ENCODE data around the gene H19.

H19 gene

DNA sequence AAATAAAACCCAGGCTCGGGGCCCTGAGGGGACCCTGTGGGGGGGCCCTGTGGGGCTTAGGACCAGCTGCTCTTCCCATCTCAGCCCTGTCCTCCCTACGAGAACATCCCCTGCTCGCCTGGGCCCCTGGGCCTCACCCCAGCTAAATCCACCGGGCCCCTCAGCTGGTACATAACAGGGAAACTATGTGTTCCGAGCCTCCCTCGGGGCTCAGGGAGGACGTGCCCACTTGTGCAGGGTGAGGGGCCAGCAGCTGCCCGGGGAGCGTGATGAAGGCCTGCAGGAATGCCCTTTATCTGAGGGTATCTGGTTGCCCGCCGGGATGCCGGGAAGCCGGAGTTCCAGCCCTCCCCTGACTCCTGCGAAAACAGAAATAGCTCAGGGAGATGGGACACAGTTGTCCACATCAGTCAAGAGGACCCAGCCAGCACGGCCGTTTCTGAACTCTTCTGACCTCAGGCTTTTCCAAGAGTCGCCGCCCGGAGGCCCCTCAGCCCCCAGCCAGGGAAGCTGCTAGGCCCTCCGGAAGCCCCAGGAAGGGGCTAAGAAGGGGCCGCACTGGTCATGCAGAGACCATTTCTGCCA, 29.9 kb downstream of the H19 start:
- Mint-ChIP-seq H3K4me3 (no peak overlapping the region), H3K4me1 (no peaks in the 10 kb centered on the region), H3K27ac (no peak overlapping the region)

DNA sequence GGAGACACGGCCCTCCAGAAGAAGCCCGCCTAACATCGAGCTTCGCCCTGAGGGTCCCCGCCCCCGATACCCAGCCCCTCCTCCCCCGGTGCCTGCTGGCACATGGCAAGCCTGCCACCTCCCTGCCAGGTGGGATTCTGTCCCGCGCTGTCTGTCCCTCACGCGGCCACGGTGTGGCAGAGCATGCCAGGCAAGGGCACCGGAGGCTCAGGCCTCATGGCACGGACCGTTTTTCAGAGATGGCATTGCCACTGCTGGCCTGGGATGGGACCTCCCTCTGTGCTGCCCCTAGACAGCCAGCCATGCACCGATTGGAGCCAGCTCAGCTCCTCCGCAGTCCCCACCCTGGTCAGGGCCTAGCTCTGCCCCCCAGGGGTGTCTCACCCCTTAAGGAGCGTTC, 31.1 kb downstream of the H19 start:
- no peak for ATAC-seq
- Mint-ChIP-seq H3K27me3 (no peaks in the 10 kb centered on the region), H3K4me1 (no peaks in the 10 kb centered on the region), H3K27ac (no peak overlapping the region), H3K4me3 (no peak overlapping the region), H3K9me3 (no peaks in the 10 kb centered on the region), H3K36me3 (no peaks in the 10 kb centered on the region)

More for the DNA sequence above, 29.9 kb downstream of the H19 start:
- H3K27me3 Mint-ChIP-seq: no peaks in the 10 kb centered on the region
- no peaks in the 10 kb centered on the region for H3K9me3 Mint-ChIP-seq
- H3K36me3 Mint-ChIP-seq: no peaks in the 10 kb centered on the region
- no peak for ATAC-seq

- H3K9me3 Mint-ChIP-seq: no peaks in the 10 kb centered on the region
- no peak overlapping the region for H3K27ac Mint-ChIP-seq
- no peaks in the 10 kb centered on the region for H3K4me1 Mint-ChIP-seq
- H3K36me3 Mint-ChIP-seq: no peaks in the 10 kb centered on the region
- H3K27me3 Mint-ChIP-seq: no peaks in the 10 kb centered on the region
- H3K4me3 Mint-ChIP-seq: no peak overlapping the region
- ATAC-seq: no peak
These were observed 32.7 kb downstream of the H19 start for GRCh38 chr11:1964955-1965354.

GRCh38 chr11:1964348-1964747, 33.3 kb downstream of the H19 start:
- no peak for ATAC-seq
- Mint-ChIP-seq H3K4me1 (no peaks in the 10 kb centered on the region), H3K36me3 (no peaks in the 10 kb centered on the region), H3K9me3 (no peaks in the 10 kb centered on the region), H3K27me3 (no peaks in the 10 kb centered on the region), H3K4me3 (no peak overlapping the region), H3K27ac (no peak overlapping the region)

GRCh38 chr11:1963864-1964263, 33.8 kb downstream of the H19 start:
- Mint-ChIP-seq H3K4me1 (no peaks in the 10 kb centered on the region), H3K4me3 (no peak overlapping the region), H3K36me3 (no peaks in the 10 kb centered on the region), H3K27ac (no peak overlapping the region), H3K9me3 (no peaks in the 10 kb centered on the region), H3K27me3 (no peaks in the 10 kb centered on the region)
- ATAC-seq: no peak

- H3K27ac Mint-ChIP-seq: no peak overlapping the region
- ATAC-seq: no peak
These were observed 37.9 kb downstream of the H19 start for GRCh38 chr11:1959786-1960185.

DNA sequence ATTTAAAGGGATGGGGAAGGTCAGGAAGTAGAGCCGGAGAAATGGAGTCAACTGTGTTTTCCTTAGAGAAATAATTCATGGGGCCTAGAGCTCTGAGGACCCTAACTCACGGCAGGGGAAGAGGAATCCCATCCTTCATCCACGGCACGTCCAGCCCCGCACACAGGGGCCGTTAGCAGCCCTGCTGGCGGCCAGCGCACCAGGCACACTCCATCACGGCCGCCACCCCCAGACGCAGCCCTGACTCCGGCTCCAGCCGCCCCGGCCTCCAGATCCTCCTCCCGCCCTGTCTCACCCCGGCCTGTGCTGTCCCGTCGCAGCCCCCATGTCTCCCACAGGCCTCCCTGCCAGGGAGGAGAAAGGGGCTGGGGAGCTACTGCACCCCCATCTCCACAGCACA, 39.3 kb downstream of the H19 start:
- Mint-ChIP-seq H3K27ac (no peak overlapping the region), H3K36me3 (no peaks in the 10 kb centered on the region), H3K4me1 (no peaks in the 10 kb centered on the region), H3K4me3 (no peak overlapping the region), H3K9me3 (no peaks in the 10 kb centered on the region), H3K27me3 (no peaks in the 10 kb centered on the region)
- no peak for ATAC-seq

More at GRCh38 chr11:1959786-1960185, 37.9 kb downstream of the H19 start:
- H3K4me1 Mint-ChIP-seq: no peaks in the 10 kb centered on the region
- no peaks in the 10 kb centered on the region for H3K36me3 Mint-ChIP-seq
- no peaks in the 10 kb centered on the region for H3K27me3 Mint-ChIP-seq
- no peaks in the 10 kb centered on the region for H3K9me3 Mint-ChIP-seq
- H3K4me3 Mint-ChIP-seq: no peak overlapping the region

- ATAC-seq: peak; percentile 36
- no peaks in the 10 kb centered on the region for H3K27me3 Mint-ChIP-seq
- H3K4me1 Mint-ChIP-seq: no peaks in the 10 kb centered on the region
- no peak overlapping the region for H3K4me3 Mint-ChIP-seq
- H3K27ac Mint-ChIP-seq: no peak overlapping the region
- H3K9me3 Mint-ChIP-seq: no peaks in the 10 kb centered on the region
- H3K36me3 Mint-ChIP-seq: no peaks in the 10 kb centered on the region
These were observed 44.0 kb downstream of the H19 start for GRCh38 chr11:1953489-1954266.

DNA sequence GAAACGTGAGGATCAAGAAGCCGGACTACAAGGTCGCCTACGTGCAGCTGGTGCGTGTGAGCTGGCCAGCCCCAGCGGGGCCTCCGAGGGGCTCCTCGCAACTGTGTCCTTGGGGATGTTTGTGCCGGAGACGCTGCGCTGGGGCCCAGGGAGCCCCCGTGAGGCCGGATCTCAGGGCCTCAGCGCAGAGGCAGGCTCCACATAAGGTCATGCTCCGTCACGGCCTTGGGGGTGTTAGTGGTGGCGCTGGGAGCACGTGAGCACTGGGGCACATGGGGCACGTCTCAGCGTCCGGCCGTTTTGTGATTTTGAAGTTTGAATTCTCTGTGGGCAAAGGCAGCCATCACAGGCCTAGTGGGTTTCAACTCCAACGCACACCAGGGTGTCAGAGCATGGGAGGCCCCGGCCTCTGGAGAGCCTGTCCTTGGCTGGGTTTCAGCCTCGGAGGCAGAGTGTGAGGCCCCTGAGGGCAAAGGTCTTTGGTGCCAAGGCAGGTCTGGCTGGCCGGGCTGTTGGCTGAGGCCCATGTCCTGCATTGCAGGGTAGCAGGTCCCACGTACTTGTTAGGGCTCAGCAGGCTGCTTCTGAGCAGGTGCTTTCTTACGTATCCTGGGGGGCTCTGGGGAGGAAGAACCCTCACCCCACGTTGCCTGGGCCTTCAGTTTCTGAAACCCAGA, 44.7 kb downstream of the H19 start:
- no peak overlapping the region for H3K27ac Mint-ChIP-seq
- no peak overlapping the region for H3K4me3 Mint-ChIP-seq
- no peaks in the 10 kb centered on the region for H3K9me3 Mint-ChIP-seq
- no peak for ATAC-seq
- H3K36me3 Mint-ChIP-seq: no peaks in the 10 kb centered on the region
- no peaks in the 10 kb centered on the region for H3K27me3 Mint-ChIP-seq
- H3K4me1 Mint-ChIP-seq: no peaks in the 10 kb centered on the region

- H3K9me3 Mint-ChIP-seq: no peaks in the 10 kb centered on the region
- no peak overlapping the region for H3K4me3 Mint-ChIP-seq
- no peaks in the 10 kb centered on the region for H3K4me1 Mint-ChIP-seq
- no peak overlapping the region for H3K27ac Mint-ChIP-seq
- no peak for ATAC-seq
- H3K36me3 Mint-ChIP-seq: no peaks in the 10 kb centered on the region
- H3K27me3 Mint-ChIP-seq: no peaks in the 10 kb centered on the region
These were observed 47.7 kb downstream of the H19 start for GRCh38 chr11:1949922-1950321.

GRCh38 chr11:1949302-1949701, 48.3 kb downstream of the H19 start:
- Mint-ChIP-seq H3K4me1 (no peaks in the 10 kb centered on the region), H3K27me3 (no peaks in the 10 kb centered on the region), H3K27ac (no peak overlapping the region), H3K9me3 (no peaks in the 10 kb centered on the region), H3K36me3 (no peaks in the 10 kb centered on the region), H3K4me3 (no peak overlapping the region)
- no peak for ATAC-seq

- Mint-ChIP-seq H3K36me3 (no peaks in the 10 kb centered on the region), H3K27me3 (no peaks in the 10 kb centered on the region), H3K4me3 (no peak overlapping the region), H3K27ac (no peak overlapping the region), H3K9me3 (no peaks in the 10 kb centered on the region), H3K4me1 (no peaks in the 10 kb centered on the region)
- ATAC-seq: no peak
These were observed 49.3 kb downstream of the H19 start for GRCh38 chr11:1948389-1948788.

DNA sequence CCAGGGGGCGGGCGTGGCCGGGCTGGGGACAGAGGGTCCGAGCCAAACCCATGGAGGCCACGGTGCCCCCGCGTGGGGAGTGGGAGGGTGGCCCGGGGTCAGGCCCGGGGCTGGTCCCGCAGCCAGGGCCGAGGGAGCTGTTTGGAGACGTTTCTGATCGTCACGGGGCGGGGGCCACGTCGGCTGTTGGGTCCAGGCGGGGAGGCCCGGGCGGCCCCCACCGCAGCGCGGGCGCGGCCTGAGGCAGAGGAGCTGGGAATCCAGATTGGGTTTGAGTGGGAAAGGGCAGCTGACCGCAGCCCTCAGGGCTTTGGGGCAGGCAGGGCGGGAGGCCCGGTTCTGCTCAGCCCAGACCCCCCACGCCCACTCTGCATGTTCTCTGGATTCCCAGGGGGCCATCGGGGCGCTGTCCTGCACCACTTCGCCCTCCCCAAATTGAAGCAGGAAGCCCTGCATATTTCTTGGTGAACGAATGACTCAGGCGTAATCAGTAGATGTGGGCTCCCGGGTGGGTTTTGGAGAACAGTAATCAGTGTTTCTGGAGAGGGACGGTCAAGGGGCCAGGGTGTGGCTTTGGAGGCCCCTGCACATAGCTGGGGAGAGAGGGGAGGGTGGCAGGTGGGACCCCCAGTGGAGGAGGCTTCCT, 49.9 kb downstream of the H19 start:
- Mint-ChIP-seq H3K36me3 (no peaks in the 10 kb centered on the region), H3K27ac (no peak overlapping the region), H3K27me3 (no peaks in the 10 kb centered on the region), H3K4me1 (no peaks in the 10 kb centered on the region), H3K9me3 (no peaks in the 10 kb centered on the region), H3K4me3 (no peak overlapping the region)
- peak; percentile 65 for ATAC-seq

GRCh38 chr11:1946812-1947484, 50.7 kb downstream of the H19 start, which contains the start of gene MRPL23:
Gene MRPL23, plus strand, starts transcription at chr11:1947332. Its CDS starts 31 bp downstream, at chr11:1947363.
- ATAC-seq: peak; percentile 79
- Mint-ChIP-seq H3K4me1 (no peaks in the 10 kb centered on the region), H3K9me3 (no peaks in the 10 kb centered on the region), H3K27ac (no peak within 1 kb of the TSS), H3K36me3 (no peaks in the 10 kb centered on the region), H3K4me3 (no peak within 1 kb of the TSS), H3K27me3 (no peaks in the 10 kb centered on the region)

Measured in stimulated activated memory B cell treated with anti-CD40 and anti-IgM and Interleukin-4, amounts not matched to agents 10 μg/mL and 1 μg/mL and 100 μg/mL, for 72 hours (primary cell).